HG02678 (cell line): Measurements from ENCODE around the gene RAC3.

Experiments
- ATAC-seq: cut with Tn5 transposase; IDR thresholded peaks from one replicate; pipeline ENCODE4 v1.9.1; 2021; ENCODE audit warnings: mild to moderate bottlenecking, moderate library complexity; ENCODE audit not compliant: unreplicated experiment

Gene RAC3

GRCh38 chr17:82022310-82022980 is 9.0 kb upstream of the RAC3 start, which contains the start of gene CENPX:
Gene CENPX (minus strand): TSS chr17:82022878. CDS start chr17:82022861, 17 bp downstream.
- ATAC-seq = no peak

- peak; percentile 90 for ATAC-seq
These were observed 8.5 kb upstream of the RAC3 start, which contains the start of gene LRRC45 for GRCh38 chr17:82022981-82023446. Gene LRRC45 (plus strand): TSS chr17:82023305. CDS start chr17:82023644, 339 bp downstream.

GRCh38 chr17:82023447-82024241 is 7.8 kb upstream of the RAC3 start:
- peak; percentile 2 for ATAC-seq

- no peak for ATAC-seq
These were observed 6.6 kb upstream of the RAC3 start for GRCh38 chr17:82024859-82025258.

GRCh38 chr17:82025401-82026107 is 5.9 kb upstream of the RAC3 start:
- ATAC-seq = no peak

GRCh38 chr17:82028246-82028645 is 3.2 kb upstream of the RAC3 start:
- ATAC-seq = no peak

- no peak for ATAC-seq
These were observed 2.5 kb upstream of the RAC3 start for GRCh38 chr17:82028966-82029365.

GRCh38 chr17:82029391-82029790 is 2.1 kb upstream of the RAC3 start:
- no peak for ATAC-seq

- ATAC-seq = no peak
These were observed 1.4 kb upstream of the RAC3 start for GRCh38 chr17:82029990-82030469.

- ATAC-seq = no peak
These were observed 792 bp upstream of the RAC3 start for GRCh38 chr17:82030470-82031302.

GRCh38 chr17:82031885-82032627 is 578 bp downstream of the RAC3 start:
- ATAC-seq = no peak

- no peak for ATAC-seq
These were observed 2.0 kb downstream of the RAC3 start for GRCh38 chr17:82033359-82034085.

GRCh38 chr17:82034371-82035011 is 3.0 kb downstream of the RAC3 start:
- no peak for ATAC-seq

GRCh38 chr17:82035488-82035887 is 4.0 kb downstream of the RAC3 start:
- ATAC-seq = no peak

- no peak for ATAC-seq
These were observed 4.6 kb downstream of the RAC3 start for GRCh38 chr17:82035956-82036633.

GRCh38 chr17:82036634-82037091 is 5.2 kb downstream of the RAC3 start:
- ATAC-seq = no peak

- ATAC-seq = peak; percentile 91
These were observed 5.8 kb downstream of the RAC3 start, which contains the start of gene DCXR for GRCh38 chr17:82037092-82037888. Gene DCXR (minus strand): TSS chr17:82037697. CDS start chr17:82037682, 15 bp downstream.
